IMR-90 (cell line): ENCODE results near the gene HDAC3. TPM values are rescaled to one million over a fixed set of nuclear protein-coding genes. Genes with fewer than 3 reads are reported as not detected.

ENCODE experiments used
- ATAC-seq: fragments of 200-7000 bp; cut with Tn5 transposase; 2 replicates; pipeline ENCODE4 v1.9.1; 2020; ENCODE audit warnings: low read depth, mild to moderate bottlenecking, moderate library complexity
- BruUV-seq: library from RNA; stranded (reverse); fragments of 400-500 nt; replicated peaks from 2 replicates; lab custom pipeline; 2021; lab: Mats Ljungman, UMichigan
- CTCF ChIA-PET: fragments of 300-600 bp; formaldehyde crosslinking; extraction: SDS; loops from one replicate; lab custom pipeline; 2021; ENCODE audit warnings: antibody characterized with exemption; lab: Yijun Ruan, JAX
- POLR2A ChIA-PET: fragments of 300-600 bp; sonication (Branson Sonifier 250); formaldehyde crosslinking; loops from one replicate; lab custom pipeline; 2022; ENCODE audit warnings: antibody characterized with exemption; ENCODE audit not compliant: unreplicated experiment; lab: Charles Lee
- DNase-seq: peaks from one replicate; pipeline ENCODE4 v3.0.0; 2013
- H2AFZ ChIP-seq: replicated peaks from 2 replicates; pipeline ENCODE3; 2013; ENCODE audit warnings: low read length, mild to moderate bottlenecking; ENCODE audit not compliant: poor library complexity
- H2AK5ac ChIP-seq: 2 replicates; pipeline ENCODE4 v1.6.1; 2013; ENCODE audit warnings: low read depth, low read length, inconsistent platforms
- H2AK9ac ChIP-seq: replicated peaks from 2 replicates; pipeline ENCODE3; 2013; ENCODE audit warnings: mild to moderate bottlenecking, low read depth, low read length, moderate library complexity; ENCODE audit not compliant: poor library complexity
- H2BK120ac ChIP-seq: 2 replicates; pipeline ENCODE4 v1.6.1; 2013; ENCODE audit warnings: low read depth, low read length, inconsistent platforms
- H2BK15ac ChIP-seq: 3 replicates; pipeline ENCODE4 v1.6.1; 2013; ENCODE audit warnings: low read depth, low read length, inconsistent platforms
- H2BK20ac ChIP-seq: 2 replicates; pipeline ENCODE4 v1.6.1; 2013; ENCODE audit warnings: low read depth, mild to moderate bottlenecking, inconsistent platforms, low read length, moderate library complexity
- H2BK5ac ChIP-seq: 2 replicates; pipeline ENCODE4 v1.6.1; 2013; ENCODE audit warnings: mild to moderate bottlenecking, low read depth, low read length, inconsistent platforms; ENCODE audit not compliant: poor library complexity, severe bottlenecking
- H3K14ac ChIP-seq: replicated peaks from 2 replicates; pipeline ENCODE4 v1.6.1; 2013; ENCODE audit warnings: low read depth, low read length, inconsistent platforms
- H3K18ac ChIP-seq: 2 replicates; pipeline ENCODE4 v1.6.1; 2013; ENCODE audit warnings: low read depth, low read length, control low read depth
- H3K23ac ChIP-seq: 2 replicates; pipeline ENCODE4 v1.6.1; 2013; ENCODE audit warnings: low read depth, low read length, inconsistent platforms
- H3K27ac ChIP-seq: 2 replicates; pipeline ENCODE4 v1.5.1; 2013; ENCODE audit warnings: mild to moderate bottlenecking, control low read depth, low read length; ENCODE audit not compliant: insufficient read depth
- H3K27me3 ChIP-seq: 2 replicates; pipeline ENCODE4 v1.6.1; 2013; ENCODE audit warnings: low read length; ENCODE audit not compliant: control insufficient read depth, insufficient read depth
- H3K36me3 ChIP-seq: 2 replicates; pipeline ENCODE4 v1.6.1; 2013; ENCODE audit warnings: low read length, mixed read lengths; ENCODE audit not compliant: control insufficient read depth, insufficient read depth
- H3K4ac ChIP-seq: 2 replicates; pipeline ENCODE4 v1.6.1; 2013; ENCODE audit warnings: low read depth, low read length, inconsistent platforms
- H3K4me1 ChIP-seq: 2 replicates; pipeline ENCODE4 v1.6.1; 2013; ENCODE audit warnings: low read length, mixed read lengths; ENCODE audit not compliant: control insufficient read depth, insufficient read depth
- H3K4me2 ChIP-seq: 2 replicates; pipeline ENCODE4 v1.6.1; 2013; ENCODE audit warnings: low read depth, mild to moderate bottlenecking, control low read depth, low read length, moderate library complexity
- H3K4me3 ChIP-seq: 2 replicates; pipeline ENCODE4 v1.5.1; 2013; ENCODE audit warnings: low read depth, mild to moderate bottlenecking, control low read depth, low read length, moderate library complexity; ENCODE audit not compliant: insufficient read depth
- H3K56ac ChIP-seq: 2 replicates; pipeline ENCODE4 v1.6.1; 2013; ENCODE audit warnings: low read length, inconsistent platforms; ENCODE audit not compliant: insufficient read depth; ENCODE audit errors: extremely low read depth
- H3K79me1 ChIP-seq, 2 experiments: 2 replicates each; pipeline ENCODE4 v1.6.1; 2013; ENCODE audit warnings: low read length in 2 of 2, inconsistent platforms in 1 of 2, low read depth in 1 of 2
- H3K9ac ChIP-seq: 2 replicates; pipeline ENCODE4 v1.6.1; 2013; ENCODE audit warnings: low read depth, low read length, control low read depth
- H3K9me1 ChIP-seq: 2 replicates; pipeline ENCODE4 v1.6.1; 2013; ENCODE audit warnings: low read length, inconsistent platforms; ENCODE audit not compliant: insufficient read depth
- H3K9me3 ChIP-seq: 2 replicates; pipeline ENCODE4 v1.6.1; 2013; ENCODE audit warnings: low read length; ENCODE audit not compliant: control insufficient read depth, insufficient read depth
- H4K20me1 ChIP-seq: 2 replicates; pipeline ENCODE4 v1.6.1; 2013; ENCODE audit warnings: low read length, inconsistent platforms; ENCODE audit not compliant: insufficient read depth
- H4K5ac ChIP-seq: 2 replicates; pipeline ENCODE4 v1.6.1; 2013; ENCODE audit warnings: mild to moderate bottlenecking, low read depth, low read length, control low read depth
- H4K8ac ChIP-seq, 2 experiments: 2 replicates each; pipeline ENCODE4 v1.6.1; 2013; ENCODE audit warnings: low read depth in 2 of 2, low read length in 2 of 2, control low read depth in 1 of 2, inconsistent platforms in 1 of 2
- H4K91ac ChIP-seq: 2 replicates; pipeline ENCODE4 v1.6.1; 2013; ENCODE audit warnings: low read depth, low read length, inconsistent platforms; ENCODE audit not compliant: insufficient read depth
- CTCF ChIP-seq: conservative IDR thresholded peaks from 2 replicates; pipeline ENCODE4 v1.5.1; 2012; ENCODE audit warnings: mild to moderate bottlenecking, low read depth, low read length, improper control_type of control experiment
- USF2 ChIP-seq: fragments of 150-350 bp; IDR thresholded peaks from 2 replicates; pipeline ENCODE4 v1.6.1; 2017; ENCODE audit warnings: mild to moderate bottlenecking, antibody characterized with exemption, low read length, low read depth
- dilution Hi-C: fragments of 300-500 bp; cut with HindIII; formaldehyde crosslinking; loops from one replicate; pipeline ENCODE4 v1.14.3; 2018; ENCODE audit warnings: low sequenced_read_pairs; ENCODE audit not compliant: unreplicated experiment
- in situ Hi-C: fragments of 300-500 bp; cut with MboI; formaldehyde crosslinking; loops from 3 replicates; pipeline ENCODE4 v1.14.3; 2019; ENCODE audit warnings: low sequenced_read_pairs, inconsistent platforms, mixed read lengths
- intact Hi-C: fragments of 100-400 bp; cut with micrococcal nuclease; formaldehyde crosslinking; loops from 2 replicates; pipeline ENCODE4 v1.10.0; 2022
- polyA plus RNA-seq, 3 experiments: library from polyadenylated mRNA; depleted of rRNA; stranded (reverse); fragments of >200 nt; gene quantifications; 2 replicates each; pipeline ENCODE4 v1.2.3, GENCODE V29; 2012; ENCODE audit warnings: low replicate concordance in 1 of 3
- total RNA-seq: library from RNA; depleted of rRNA; stranded (reverse); fragments of >200 nt; gene quantifications from 2 replicates; pipeline ENCODE4 v1.2.3, GENCODE V29; 2012

HDAC3 gene
- total and polyA plus RNA-seq, 2 of the 4 experiments (the other 2 are of a cell fraction), result 84.2 to 89.7 TPM

- TF ChIP-seq USF2 (no peak), CTCF (0 out of 2 replicates have a peak, but pooled peaks have one; percentile 17)
- Histone ChIP-seq H2AK5ac (no peak overlapping the region), H3K36me3 (peaks cover 10% of the 10 kb centered on the region), H2BK5ac (no peak overlapping the region), H4K20me1 (no peaks in the 10 kb centered on the region), H3K27ac (no peak overlapping the region), H3K4ac (no peak overlapping the region), H3K14ac (no peak overlapping the region), H3K18ac (no peak overlapping the region), H4K91ac (no peak overlapping the region), H3K27me3 (no peaks in the 10 kb centered on the region), H3K9me1 (peaks cover 20% of the 10 kb centered on the region), H2BK20ac (no peak overlapping the region), H3K9me3 (no peaks in the 10 kb centered on the region), H3K4me1 (peaks cover 17% of the 10 kb centered on the region), H4K8ac (no peak overlapping the region), H4K5ac (no peak overlapping the region), H2BK15ac (no peak overlapping the region), H3K9ac (no peak overlapping the region), H3K4me3 (no peak overlapping the region), H2AK9ac (no peak overlapping the region), H3K56ac (no peak overlapping the region), H2BK120ac (no peak overlapping the region), H3K4me2 (no peak overlapping the region), H3K23ac (no peak overlapping the region), H2AFZ (no peak overlapping the region), H3K79me1 (peaks cover 12 to 25% of the 10 kb centered on the region in 2 experiments)
- CTCF ChIA-PET, result interaction anchor here (0.6 kb wide), 1 partner anchor 999 kb away, joined by 3 read pairs; no protein-coding TSS in a partner anchor
- ATAC-seq (no peak), DNase-seq (no peak)
- dilution Hi-C loops, result no loop called here
- in situ Hi-C loops, result loop anchor here (25.0 kb wide), 1 partner anchor 435 kb away; the partner anchor contains the start of gene NDFIP1
- intact Hi-C loops, result no loop called here
- POLR2A ChIA-PET, result no interaction called here
- no TSS peak for BruUV-seq
These were observed 40.8 kb upstream of the HDAC3 start for GRCh38 chr5:141677415-141677814.
